Kidney (tissue), 14 donors: ENCODE results near the gene YAP1. TPM values are rescaled to one million over a fixed set of nuclear protein-coding genes. Genes with fewer than 3 reads are reported as not detected.

Experiments
- DNase-seq, 5 donors: peaks; one replicate each; pipeline ENCODE4 v3.0.0-alpha.2; 2013 to 2020
- FAIRE-seq: peaks from 2 replicates; lab custom pipeline; 2012; peaks lifted over from hg19 to GRCh38; lab: Jason Lieb, UNC
- H3K27ac ChIP-seq, 2 donors: one replicate each; pipeline ENCODE4 v1.7.0; 2013; ENCODE audit warnings: low read depth in 2 of 2, low read length in 2 of 2, inconsistent platforms in 1 of 2
- H3K27me3 ChIP-seq: one replicate; pipeline ENCODE4 v1.7.1; 2013; ENCODE audit warnings: low read length, inconsistent platforms; ENCODE audit not compliant: control insufficient read depth, insufficient read depth
- H3K36me3 ChIP-seq, 3 donors: one replicate each; pipeline versions ENCODE4 v1.7.0 to v1.7.1; 2013; ENCODE audit warnings: low read length in 3 of 3, control low read depth in 1 of 3, inconsistent platforms in 1 of 3; ENCODE audit not compliant: insufficient read depth in 3 of 3, control insufficient read depth in 2 of 3
- H3K4me1 ChIP-seq, 3 donors: one replicate each; pipeline versions ENCODE4 v1.7.0 to v1.7.1; 2013; ENCODE audit warnings: low read length in 3 of 3, inconsistent platforms in 1 of 3, low read depth in 1 of 3; ENCODE audit not compliant: control insufficient read depth in 2 of 3, insufficient read depth in 2 of 3
- H3K4me3 ChIP-seq, 3 donors: one replicate each; pipeline versions ENCODE4 v1.7.0 to v1.8.1; 2013; ENCODE audit warnings: low read length in 3 of 3, control low read depth in 1 of 3, inconsistent platforms in 1 of 3
- H3K9ac ChIP-seq, 3 donors: one replicate each; pipeline versions ENCODE4 v1.7.0 to v1.7.1; 2013; ENCODE audit warnings: low read length in 3 of 3, control low read depth in 1 of 3, inconsistent platforms in 1 of 3
- H3K9me3 ChIP-seq, 3 donors: one replicate each; pipeline versions ENCODE4 v1.7.0 to v1.7.1; 2013; ENCODE audit warnings: low read length in 3 of 3, control low read depth in 1 of 3, inconsistent platforms in 1 of 3; ENCODE audit not compliant: control insufficient read depth in 2 of 3, insufficient read depth in 1 of 3
- intact Hi-C: fragments of 100-400 bp; cut with DNase I; formaldehyde crosslinking; loops from one replicate; pipeline ENCODE4 v1.11.1; 2022
- polyA plus RNA-seq: library from polyadenylated mRNA; stranded (reverse); fragments of 350-450 nt; fragmentation: Illumina TruSeq; extraction: RNeasy Lipid Tissue Mini Kit (QIAGEN cat#74804); gene quantifications from one replicate; pipeline ENCODE4 v1.2.3, GENCODE V29; 2014; ENCODE audit warnings: low read depth, low replicate concordance; ENCODE audit not compliant: insufficient read depth
- total RNA-seq: library from RNA; stranded (reverse); fragmentation: NEBNext Ultra II Directional; extraction: Animal tissue kit (Norgen Biotek cat#: 25700); gene quantifications from one replicate; pipeline ENCODE4 v1.2.1, GENCODE V29; 2021
- TF ChIP-seq, protein P1 (sequence below): IDR thresholded peaks from 3 replicates; pipeline ENCODE4 v1.5.1; 2012; ENCODE audit warnings: mild to moderate bottlenecking, moderate library complexity, borderline replicate concordance; ENCODE audit not compliant: insufficient read depth; ENCODE audit errors: extremely low read depth
- donor health status: control.
- donor health status: control.
- donor health status: control.
- donor health status: control.
- donor health status: control.
- donor health status: DM: yes; HTN: yes; CAD: no.
- donor health status: Normal renal cell carcinoma (clear cell type).

YAP1 gene
- total and polyA plus RNA-seq, 2 donors from 2014 or later, result 21.5 to 106 TPM

DNA sequence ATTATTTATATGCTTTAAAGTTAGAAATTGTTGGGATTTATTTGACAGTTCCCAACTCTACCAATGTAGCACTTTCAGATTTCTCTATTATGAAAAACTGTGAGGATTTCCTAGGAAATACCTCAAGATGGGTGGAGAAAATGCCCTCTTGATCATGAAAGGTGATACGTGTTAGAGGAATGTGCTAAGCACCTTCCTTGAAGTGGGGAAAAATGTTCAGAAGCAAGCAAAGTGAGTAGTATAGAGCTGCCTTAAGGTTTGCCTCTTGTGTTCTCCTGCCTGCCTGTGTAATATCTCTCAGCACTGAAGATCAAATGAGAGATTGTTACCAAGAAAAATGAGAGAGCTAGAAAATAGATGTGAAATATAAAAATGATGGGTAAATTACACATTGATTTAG, 58.2 kb downstream of the YAP1 start:
- no peak for DNase-seq
- TF ChIP-seq, protein P1, sequence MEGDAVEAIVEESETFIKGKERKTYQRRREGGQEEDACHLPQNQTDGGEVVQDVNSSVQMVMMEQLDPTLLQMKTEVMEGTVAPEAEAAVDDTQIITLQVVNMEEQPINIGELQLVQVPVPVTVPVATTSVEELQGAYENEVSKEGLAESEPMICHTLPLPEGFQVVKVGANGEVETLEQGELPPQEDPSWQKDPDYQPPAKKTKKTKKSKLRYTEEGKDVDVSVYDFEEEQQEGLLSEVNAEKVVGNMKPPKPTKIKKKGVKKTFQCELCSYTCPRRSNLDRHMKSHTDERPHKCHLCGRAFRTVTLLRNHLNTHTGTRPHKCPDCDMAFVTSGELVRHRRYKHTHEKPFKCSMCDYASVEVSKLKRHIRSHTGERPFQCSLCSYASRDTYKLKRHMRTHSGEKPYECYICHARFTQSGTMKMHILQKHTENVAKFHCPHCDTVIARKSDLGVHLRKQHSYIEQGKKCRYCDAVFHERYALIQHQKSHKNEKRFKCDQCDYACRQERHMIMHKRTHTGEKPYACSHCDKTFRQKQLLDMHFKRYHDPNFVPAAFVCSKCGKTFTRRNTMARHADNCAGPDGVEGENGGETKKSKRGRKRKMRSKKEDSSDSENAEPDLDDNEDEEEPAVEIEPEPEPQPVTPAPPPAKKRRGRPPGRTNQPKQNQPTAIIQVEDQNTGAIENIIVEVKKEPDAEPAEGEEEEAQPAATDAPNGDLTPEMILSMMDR, result no peak
- Histone ChIP-seq H3K4me1 (peaks cover 0 to 2% (median 2%) of the 10 kb centered on the region in 3 donors), H3K9me3 (no peaks in the 10 kb centered on the region), H3K27ac (no peak overlapping the region), H3K27me3 (no peaks in the 10 kb centered on the region), H3K4me3 (no peak overlapping the region), H3K36me3 (peaks cover 0 to 2% (median 0%) of the 10 kb centered on the region in 3 donors), H3K9ac (no peak overlapping the region)
- no peak for FAIRE-seq
- intact Hi-C loops, result no loop called here

DNA sequence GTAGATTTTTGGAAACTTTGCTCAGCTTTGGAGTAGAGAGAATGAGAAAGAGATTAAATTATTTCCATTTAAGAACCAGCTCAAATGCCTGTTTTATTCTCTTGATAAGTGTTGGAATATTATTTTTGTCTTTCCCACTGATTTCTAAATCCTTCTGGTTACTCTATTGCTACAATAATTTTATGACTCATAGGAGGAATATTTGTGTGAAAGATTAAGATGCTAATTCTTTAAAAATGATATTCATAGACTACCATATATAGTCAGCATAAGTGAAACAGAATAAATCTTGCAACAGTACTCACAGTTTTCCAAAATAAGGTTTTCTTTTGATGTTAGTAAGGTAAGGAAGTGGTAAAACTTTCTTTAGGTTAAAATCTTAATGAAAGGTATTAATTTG, 60.9 kb downstream of the YAP1 start:
- no peak overlapping the region for H3K4me3 ChIP-seq
- TF ChIP-seq, protein P1, result no peak
- intact Hi-C loops, result no loop called here
- peaks cover 0 to 2% (median 2%) of the 10 kb centered on the region in 3 donors for H3K4me1 ChIP-seq
- H3K9ac ChIP-seq, result peak overlapping the region in 1 of 3 donors; percentile 12
- no peak for DNase-seq
- H3K27me3 ChIP-seq, result no peaks in the 10 kb centered on the region
- H3K9me3 ChIP-seq, result no peaks in the 10 kb centered on the region
- H3K36me3 ChIP-seq, result peaks cover 0 to 11% (median 4%) of the 10 kb centered on the region in 3 donors
- H3K27ac ChIP-seq, result no peak overlapping the region
- FAIRE-seq, result peak; percentile 70

DNA sequence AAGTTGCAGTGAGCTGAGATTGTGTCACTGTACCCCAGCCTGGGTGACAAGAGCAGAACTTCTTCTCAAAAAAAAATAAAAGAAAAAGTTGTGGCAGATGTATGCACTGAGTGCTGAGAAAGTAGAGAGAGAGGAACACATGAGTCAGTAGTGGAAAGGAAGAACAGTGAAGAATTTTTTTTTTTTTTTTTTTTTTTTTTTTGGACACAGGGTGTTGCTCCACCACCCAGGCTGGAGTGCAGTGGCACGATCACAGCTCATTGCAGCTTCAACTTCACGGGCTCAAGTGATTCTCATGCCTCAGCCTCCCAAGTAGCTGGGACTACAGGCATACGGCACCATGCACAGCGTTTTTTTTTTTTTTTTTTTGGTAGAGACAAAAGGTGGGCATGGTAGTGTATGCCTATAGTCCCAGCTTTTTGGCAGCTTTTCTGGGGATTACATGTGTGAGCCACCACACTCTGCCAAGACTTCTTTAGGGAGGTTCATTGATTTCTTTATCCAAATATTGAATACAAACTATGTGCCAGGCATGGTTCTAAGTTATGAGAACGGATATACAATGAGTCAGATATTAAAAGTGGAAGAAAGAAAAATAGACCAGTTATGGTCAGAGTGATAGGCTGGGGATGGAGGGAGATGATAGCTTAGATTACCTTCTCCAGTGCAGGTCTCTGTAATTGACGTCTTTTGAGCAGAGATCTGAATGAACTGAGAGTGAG, 62.0 kb downstream of the YAP1 start:
- H3K9me3 ChIP-seq, result no peaks in the 10 kb centered on the region
- TF ChIP-seq, protein P1, result no peak
- DNase-seq, result no peak
- no peak for FAIRE-seq
- H3K4me1 ChIP-seq, result peaks cover 0 to 2% (median 0%) of the 10 kb centered on the region in 3 donors
- peaks cover 0 to 11% (median 4%) of the 10 kb centered on the region in 3 donors for H3K36me3 ChIP-seq
- H3K9ac ChIP-seq, result no peak overlapping the region
- no peaks in the 10 kb centered on the region for H3K27me3 ChIP-seq
- intact Hi-C loops, result no loop called here
- H3K4me3 ChIP-seq, result no peak overlapping the region
- no peak overlapping the region for H3K27ac ChIP-seq
